CD14-positive monocyte (primary cell): Measurements from ENCODE around the gene ZNF653. TPM values are rescaled to one million over a fixed set of nuclear protein-coding genes. Genes with fewer than 3 reads are reported as not detected.

Experiments
- DNase-seq, 3 donors: peaks; one replicate each; pipeline ENCODE4 v3.0.0-alpha.2; 2011 to 2022
- H2AFZ ChIP-seq: 2 replicates; pipeline ENCODE4 v1.6.0; 2012; ENCODE audit warnings: mild to moderate bottlenecking, low read depth, low read length, inconsistent platforms; ENCODE audit not compliant: insufficient read depth, poor library complexity, severe bottlenecking
- H3K27ac ChIP-seq, 2 donors: 1 replicate in 1 of 2; 2 replicates in 1 of 2; pipeline ENCODE4 v1.5.1; 2012 to 2013; ENCODE audit warnings: low read length in 2 of 2, control low read depth in 1 of 2, inconsistent platforms in 1 of 2, low read depth in 1 of 2, mild to moderate bottlenecking in 1 of 2
- H3K27me3 ChIP-seq, 2 donors: one replicate each; pipeline versions ENCODE4 v1.6.0 to v1.6.1; 2011 to 2013; ENCODE audit warnings: low read length in 2 of 2; ENCODE audit not compliant: control insufficient read depth in 2 of 2, insufficient read depth in 2 of 2
- H3K36me3 ChIP-seq, 2 donors: replicated peaks in 1 of 2; 1 replicate in 1 of 2; 2 replicates in 1 of 2; pipeline versions ENCODE4 v1.5.1 to v1.6.1; 2012 to 2013; ENCODE audit warnings: low read length in 2 of 2, control low read depth in 1 of 2, inconsistent platforms in 1 of 2, mild to moderate bottlenecking in 1 of 2; ENCODE audit not compliant: insufficient read depth in 2 of 2, control insufficient read depth in 1 of 2
- H3K4me1 ChIP-seq, 2 donors: 1 replicate in 1 of 2; 2 replicates in 1 of 2; pipeline versions ENCODE4 v1.5.1 to v1.6.1; 2012 to 2013; ENCODE audit warnings: low read length in 2 of 2, control low read depth in 1 of 2, inconsistent platforms in 1 of 2, mild to moderate bottlenecking in 1 of 2, moderate library complexity in 1 of 2; ENCODE audit not compliant: insufficient read depth in 2 of 2, control insufficient read depth in 1 of 2
- H3K4me2 ChIP-seq: replicated peaks from 2 replicates; pipeline ENCODE3; 2012; ENCODE audit warnings: low read length, moderate library complexity, mild to moderate bottlenecking; ENCODE audit not compliant: poor library complexity, severe bottlenecking; ENCODE audit errors: extremely low read depth
- H3K4me3 ChIP-seq, 3 experiments: fragments of 200-600 bp in 1 of 3; sonication (generic) in 1 of 3; replicated peaks in 1 of 3; 1 replicate in 2 of 3; 2 replicates in 1 of 3; pipeline ENCODE4 v1.5.1; 2011 to 2013; ENCODE audit warnings: low read length in 3 of 3, mild to moderate bottlenecking in 3 of 3, control low read depth in 2 of 3, low read depth in 2 of 3, inconsistent platforms in 1 of 3, moderate library complexity in 1 of 3
- H3K79me2 ChIP-seq: 2 replicates; pipeline ENCODE4 v1.6.0; 2012; ENCODE audit warnings: mild to moderate bottlenecking, control low read depth, inconsistent platforms, low read length, moderate library complexity; ENCODE audit not compliant: insufficient read depth
- H3K9ac ChIP-seq: 2 replicates; pipeline ENCODE4 v1.6.0; 2017; ENCODE audit warnings: low read length, mild to moderate bottlenecking; ENCODE audit not compliant: insufficient read depth, poor library complexity, severe bottlenecking
- H3K9me3 ChIP-seq, 2 donors: replicated peaks in 1 of 2; 1 replicate in 1 of 2; 2 replicates in 1 of 2; pipeline versions ENCODE4 v1.5.1 to v1.6.1; 2012 to 2013; ENCODE audit warnings: low read length in 2 of 2, control low read depth in 1 of 2; ENCODE audit not compliant: control insufficient read depth in 1 of 2, insufficient read depth in 1 of 2
- H4K20me1 ChIP-seq: 2 replicates; pipeline ENCODE4 v1.6.0; 2012; ENCODE audit warnings: mild to moderate bottlenecking, low read length, control low read depth, moderate library complexity; ENCODE audit not compliant: insufficient read depth
- H3K27ac Mint-ChIP-seq, 7 donors: one replicate each; pipeline ENCODE4 v1.8.0; 2020; ENCODE audit warnings: mild to moderate bottlenecking in 7 of 7, mixed read lengths in 7 of 7, moderate library complexity in 6 of 7, inconsistent platforms in 2 of 7
- H3K27me3 Mint-ChIP-seq, 3 donors: one replicate each; pipeline ENCODE4 v1.8.0; 2021 to 2022; ENCODE audit warnings: low read depth in 3 of 3, mild to moderate bottlenecking in 3 of 3, mixed read lengths in 3 of 3, moderate library complexity in 3 of 3, inconsistent platforms in 1 of 3
- H3K36me3 Mint-ChIP-seq, 2 donors: one replicate each; pipeline ENCODE4 v1.8.0; 2020; ENCODE audit warnings: mixed read lengths in 2 of 2, inconsistent platforms in 1 of 2, mild to moderate bottlenecking in 1 of 2
- H3K4me1 Mint-ChIP-seq: one replicate; pipeline ENCODE4 v1.8.0; 2020; ENCODE audit warnings: mild to moderate bottlenecking, mixed read lengths
- H3K4me3 Mint-ChIP-seq, 2 donors: one replicate each; pipeline ENCODE4 v1.8.0; 2020; ENCODE audit warnings: mild to moderate bottlenecking in 2 of 2, mixed read lengths in 2 of 2, moderate library complexity in 1 of 2
- H3K9me3 Mint-ChIP-seq, 7 donors: one replicate each; pipeline ENCODE4 v1.8.0; 2020 to 2022; ENCODE audit warnings: mixed read lengths in 7 of 7, mild to moderate bottlenecking in 6 of 7, moderate library complexity in 6 of 7, inconsistent platforms in 2 of 7
- WGBS: methylation state at CpG from one replicate; pipeline ENCODE4 v1.1.5; 2013; ENCODE audit warnings: missing lambda C conversion rate; ENCODE audit not compliant: insufficient coverage; 5-methylcytosine and 5-hydroxymethylcytosine counted together
- intact Hi-C, 2 donors: fragments of 100-400 bp; cut with micrococcal nuclease; formaldehyde crosslinking; loops; one replicate each; pipeline versions ENCODE4 v1.15.0 to v1.15.1; 2023
- polyA plus RNA-seq, 3 donors: library from polyadenylated mRNA; depleted of rRNA in 1 of 3; unstranded in 2 of 3; stranded (reverse) in 1 of 3; fragments of 300-500 nt in 2 of 3; fragments of >200 nt in 1 of 3; fragmentation: Illumina TruSeq in 2 of 3; gene quantifications; 1 replicate in 2 of 3; 2 replicates in 1 of 3; pipeline ENCODE4 v1.2.3, GENCODE V29; 2012 to 2021
- TF ChIP-seq, protein P1 (sequence below): fragments of 200-600 bp; IDR thresholded peaks from one replicate; pipeline ENCODE4 v1.8.0; 2022; ENCODE audit warnings: antibody characterized with exemption, mild to moderate bottlenecking

ZNF653 gene
- polyA plus RNA-seq, 3 donors = 0.88 to 8.1 (median 1.2) TPM

DNA sequence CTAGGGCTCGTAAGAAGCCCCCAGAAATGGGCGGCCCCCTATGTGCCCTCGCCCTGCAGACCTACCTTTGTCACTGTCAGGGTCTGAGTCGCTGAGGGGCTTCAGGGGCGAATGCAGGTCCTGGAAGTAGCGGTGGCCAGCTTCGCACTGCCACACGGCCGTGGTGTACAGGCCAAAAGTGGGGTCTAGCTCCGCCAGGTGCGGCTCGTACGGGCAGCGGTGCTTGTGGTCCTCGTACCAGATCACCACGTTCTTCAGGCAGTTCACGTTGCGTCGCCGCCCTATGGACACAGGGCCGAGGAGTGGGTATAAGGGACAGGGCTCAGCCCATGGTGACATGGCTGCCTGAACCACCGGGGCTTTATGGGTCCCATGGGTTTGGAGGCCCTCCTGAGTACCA, 9.8 kb downstream of the ZNF653 start:
- H3K36me3 ChIP-seq = peaks cover 22 to 23% of the 10 kb centered on the region in 2 donors
- H3K36me3 Mint-ChIP-seq = peaks cover 30 to 53% of the 10 kb centered on the region in 2 donors
- no peak overlapping the region for H3K27ac ChIP-seq
- peaks cover 0 to 2% (median 0%) of the 10 kb centered on the region in 7 donors for H3K9me3 Mint-ChIP-seq
- intact Hi-C loops = no loop called here
- H3K27me3 ChIP-seq = no peaks in the 10 kb centered on the region
- no peaks in the 10 kb centered on the region for H3K4me1 Mint-ChIP-seq
- WGBS = 97% methylated on average over 22 of the region's 22 CpGs
- H3K4me3 Mint-ChIP-seq = no peak overlapping the region
- no peak overlapping the region for H3K9ac ChIP-seq
- TF ChIP-seq, protein P1, sequence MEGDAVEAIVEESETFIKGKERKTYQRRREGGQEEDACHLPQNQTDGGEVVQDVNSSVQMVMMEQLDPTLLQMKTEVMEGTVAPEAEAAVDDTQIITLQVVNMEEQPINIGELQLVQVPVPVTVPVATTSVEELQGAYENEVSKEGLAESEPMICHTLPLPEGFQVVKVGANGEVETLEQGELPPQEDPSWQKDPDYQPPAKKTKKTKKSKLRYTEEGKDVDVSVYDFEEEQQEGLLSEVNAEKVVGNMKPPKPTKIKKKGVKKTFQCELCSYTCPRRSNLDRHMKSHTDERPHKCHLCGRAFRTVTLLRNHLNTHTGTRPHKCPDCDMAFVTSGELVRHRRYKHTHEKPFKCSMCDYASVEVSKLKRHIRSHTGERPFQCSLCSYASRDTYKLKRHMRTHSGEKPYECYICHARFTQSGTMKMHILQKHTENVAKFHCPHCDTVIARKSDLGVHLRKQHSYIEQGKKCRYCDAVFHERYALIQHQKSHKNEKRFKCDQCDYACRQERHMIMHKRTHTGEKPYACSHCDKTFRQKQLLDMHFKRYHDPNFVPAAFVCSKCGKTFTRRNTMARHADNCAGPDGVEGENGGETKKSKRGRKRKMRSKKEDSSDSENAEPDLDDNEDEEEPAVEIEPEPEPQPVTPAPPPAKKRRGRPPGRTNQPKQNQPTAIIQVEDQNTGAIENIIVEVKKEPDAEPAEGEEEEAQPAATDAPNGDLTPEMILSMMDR = no peak
- H3K4me1 ChIP-seq = no peaks in the 10 kb centered on the region
- H3K4me3 ChIP-seq = no peak overlapping the region
- H2AFZ ChIP-seq = no peak overlapping the region
- H3K9me3 ChIP-seq = no peaks in the 10 kb centered on the region
- no peaks in the 10 kb centered on the region for H4K20me1 ChIP-seq
- no peak for DNase-seq
- peaks cover 0 to 2% (median 0%) of the 10 kb centered on the region in 3 donors for H3K27me3 Mint-ChIP-seq
- H3K4me2 ChIP-seq = no peak overlapping the region
- no peaks in the 10 kb centered on the region for H3K79me2 ChIP-seq
- no peak overlapping the region for H3K27ac Mint-ChIP-seq

DNA sequence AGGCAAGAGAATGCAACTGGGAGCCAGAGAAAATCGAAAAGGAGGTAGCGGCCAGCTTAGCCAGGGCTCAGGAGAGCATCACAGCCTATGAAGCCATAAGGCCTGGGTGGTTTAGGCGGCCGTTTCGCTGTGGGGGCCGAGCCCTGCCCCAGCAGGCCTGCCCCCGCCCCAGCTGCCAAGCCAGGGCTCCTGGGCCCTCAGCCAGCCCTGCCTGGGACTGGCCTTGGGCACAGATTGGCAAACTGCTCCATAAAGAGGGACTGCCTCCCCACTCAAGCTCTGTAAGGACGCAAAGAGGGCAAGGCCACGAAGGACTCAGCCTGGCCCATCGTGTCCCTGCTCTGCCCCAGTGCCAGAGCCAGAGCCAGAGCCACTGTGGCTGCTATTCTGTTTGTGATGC, 10.2 kb downstream of the ZNF653 start:
- intact Hi-C loops = no loop called here
- Mint-ChIP-seq H3K9me3 (peaks cover 0 to 3% (median 0%) of the 10 kb centered on the region in 7 donors), H3K36me3 (peaks cover 31 to 53% of the 10 kb centered on the region in 2 donors), H3K4me1 (no peaks in the 10 kb centered on the region), H3K27me3 (peaks cover 0 to 2% (median 0%) of the 10 kb centered on the region in 3 donors), H3K4me3 (no peak overlapping the region), H3K27ac (no peak overlapping the region)
- H3K4me2 ChIP-seq = no peak overlapping the region
- no peaks in the 10 kb centered on the region for H4K20me1 ChIP-seq
- no peak overlapping the region for H3K4me3 ChIP-seq
- H3K9ac ChIP-seq = no peak overlapping the region
- no peak for DNase-seq
- H3K9me3 ChIP-seq = no peaks in the 10 kb centered on the region
- peaks cover 22 to 23% of the 10 kb centered on the region in 2 donors for H3K36me3 ChIP-seq
- no peaks in the 10 kb centered on the region for H3K79me2 ChIP-seq
- no peak overlapping the region for H3K27ac ChIP-seq
- TF ChIP-seq, protein P1 = no peak
- 96% methylated on average over 10 of the region's 10 CpGs for WGBS
- no peaks in the 10 kb centered on the region for H3K27me3 ChIP-seq
- no peaks in the 10 kb centered on the region for H3K4me1 ChIP-seq
- H2AFZ ChIP-seq = no peak overlapping the region
